Uterus (tissue), 2 donors: ENCODE data around the gene CBLB.

ENCODE experiments used
- POLR2A ChIP-seq, 2 donors: fragments of 450-650 bp; IDR thresholded peaks; one replicate each; pipeline ENCODE4 v1.6.1; 2016; ENCODE audit warnings: antibody characterized with exemption in 2 of 2, mild to moderate bottlenecking in 1 of 2, moderate library complexity in 1 of 2
- TF ChIP-seq, protein P1 (sequence below), 4 experiments: fragments of 200-600 bp in 2 of 4; fragments of 450-650 bp in 2 of 4; sonication (generic) in 2 of 4; IDR thresholded peaks; one replicate each; pipeline ENCODE4 v1.5.1; 2016 to 2019; ENCODE audit warnings: antibody characterized with exemption in 4 of 4, mild to moderate bottlenecking in 2 of 4, moderate library complexity in 1 of 4

DNA sequence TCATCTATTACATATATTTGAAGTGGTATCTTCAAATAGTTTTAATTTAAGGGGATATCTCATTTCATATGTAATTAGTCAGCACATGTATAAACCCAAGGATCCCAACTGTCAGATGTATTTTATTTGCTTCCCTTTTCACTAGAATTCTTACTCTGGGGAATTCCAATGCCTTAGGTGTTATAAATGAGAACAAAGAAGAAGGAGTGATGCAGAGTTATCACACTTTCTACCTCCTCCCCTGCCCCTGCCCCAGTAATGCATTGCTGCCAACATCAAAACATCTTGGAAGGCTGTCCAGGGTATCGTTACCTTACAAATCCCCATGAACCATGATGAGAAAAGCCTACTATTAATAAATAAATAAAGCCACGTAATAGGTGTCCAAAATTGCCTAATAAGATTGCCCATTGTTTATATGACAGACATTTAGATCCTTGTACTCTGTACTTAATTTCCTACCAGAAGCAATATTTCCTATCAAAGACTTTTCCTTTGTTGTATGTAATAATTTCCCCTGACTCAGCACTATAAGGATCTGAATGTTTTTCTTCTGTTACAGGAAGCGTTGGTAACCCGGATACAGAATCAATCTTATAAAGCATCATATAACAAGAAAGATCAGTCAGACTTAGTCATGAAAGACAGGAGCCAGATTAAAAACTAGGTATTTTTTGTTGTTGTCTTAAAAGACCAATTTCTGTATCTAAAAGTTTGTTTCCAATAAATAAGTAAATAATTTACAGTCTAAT lies 38.8 kb downstream of the CBLB start:
- TF ChIP-seq, protein P1, sequence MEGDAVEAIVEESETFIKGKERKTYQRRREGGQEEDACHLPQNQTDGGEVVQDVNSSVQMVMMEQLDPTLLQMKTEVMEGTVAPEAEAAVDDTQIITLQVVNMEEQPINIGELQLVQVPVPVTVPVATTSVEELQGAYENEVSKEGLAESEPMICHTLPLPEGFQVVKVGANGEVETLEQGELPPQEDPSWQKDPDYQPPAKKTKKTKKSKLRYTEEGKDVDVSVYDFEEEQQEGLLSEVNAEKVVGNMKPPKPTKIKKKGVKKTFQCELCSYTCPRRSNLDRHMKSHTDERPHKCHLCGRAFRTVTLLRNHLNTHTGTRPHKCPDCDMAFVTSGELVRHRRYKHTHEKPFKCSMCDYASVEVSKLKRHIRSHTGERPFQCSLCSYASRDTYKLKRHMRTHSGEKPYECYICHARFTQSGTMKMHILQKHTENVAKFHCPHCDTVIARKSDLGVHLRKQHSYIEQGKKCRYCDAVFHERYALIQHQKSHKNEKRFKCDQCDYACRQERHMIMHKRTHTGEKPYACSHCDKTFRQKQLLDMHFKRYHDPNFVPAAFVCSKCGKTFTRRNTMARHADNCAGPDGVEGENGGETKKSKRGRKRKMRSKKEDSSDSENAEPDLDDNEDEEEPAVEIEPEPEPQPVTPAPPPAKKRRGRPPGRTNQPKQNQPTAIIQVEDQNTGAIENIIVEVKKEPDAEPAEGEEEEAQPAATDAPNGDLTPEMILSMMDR (IDR thresholded peaks at IDR 0.05), result no peak
- no peak for TF ChIP-seq POLR2A (IDR thresholded peaks at IDR 0.05)
